GM23248 (cell line): ENCODE data around the gene CASR.

Experiments used
- EZH2 ChIP-seq: fragments of 200-600 bp; sonication (generic); IDR thresholded peaks from 2 replicates; pipeline ENCODE4 v1.6.1; 2018; ENCODE audit warnings: antibody characterized with exemption, mild to moderate bottlenecking; ENCODE audit not compliant: insufficient read depth, poor library complexity, severe bottlenecking
- EZH2phosphoT487 ChIP-seq: fragments of 200-600 bp; sonication (generic); IDR thresholded peaks from 2 replicates; pipeline ENCODE4 v1.6.1; 2018; ENCODE audit warnings: antibody characterized with exemption, moderate library complexity, mild to moderate bottlenecking, low read depth; ENCODE audit not compliant: insufficient read depth

DNA sequence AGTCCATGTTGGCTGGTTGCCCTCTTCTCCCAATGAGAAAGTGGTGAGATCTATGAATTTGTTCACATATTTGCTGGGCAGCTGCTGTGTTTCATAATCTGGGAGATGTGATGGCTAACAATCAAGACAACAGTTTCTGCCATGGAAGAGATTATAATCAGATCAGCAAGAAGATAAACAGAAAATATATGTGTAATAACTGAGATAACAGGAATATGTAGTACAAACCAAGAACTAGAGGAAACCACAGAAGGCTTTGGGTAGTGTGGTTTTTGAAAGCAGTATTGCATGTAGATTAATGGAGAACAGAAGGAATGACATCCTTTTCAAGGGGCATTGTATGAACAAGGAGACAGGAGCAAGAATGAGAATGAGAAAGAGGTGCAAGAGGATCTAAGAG lies 129.4 kb downstream of the CASR start:
- TF ChIP-seq EZH2, result no peak
- TF ChIP-seq EZH2phosphoT487, result no peak
